Activated CD4-positive, alpha-beta T cell treated with anti-CD3 and anti-CD28 coated beads for 4 hours (primary cell): ENCODE results near the gene ABCA1.
"Not testable (repeated sequence)": the region's sequence is repeated elsewhere in the genome, so short reads cannot be mapped to it uniquely, and the experiment has no call there.

ENCODE experiments used
- DNase-seq, 2 donors: peaks; one replicate each; pipeline ENCODE4 v3.0.0-alpha.2; 2020

Gene ABCA1, protein sequence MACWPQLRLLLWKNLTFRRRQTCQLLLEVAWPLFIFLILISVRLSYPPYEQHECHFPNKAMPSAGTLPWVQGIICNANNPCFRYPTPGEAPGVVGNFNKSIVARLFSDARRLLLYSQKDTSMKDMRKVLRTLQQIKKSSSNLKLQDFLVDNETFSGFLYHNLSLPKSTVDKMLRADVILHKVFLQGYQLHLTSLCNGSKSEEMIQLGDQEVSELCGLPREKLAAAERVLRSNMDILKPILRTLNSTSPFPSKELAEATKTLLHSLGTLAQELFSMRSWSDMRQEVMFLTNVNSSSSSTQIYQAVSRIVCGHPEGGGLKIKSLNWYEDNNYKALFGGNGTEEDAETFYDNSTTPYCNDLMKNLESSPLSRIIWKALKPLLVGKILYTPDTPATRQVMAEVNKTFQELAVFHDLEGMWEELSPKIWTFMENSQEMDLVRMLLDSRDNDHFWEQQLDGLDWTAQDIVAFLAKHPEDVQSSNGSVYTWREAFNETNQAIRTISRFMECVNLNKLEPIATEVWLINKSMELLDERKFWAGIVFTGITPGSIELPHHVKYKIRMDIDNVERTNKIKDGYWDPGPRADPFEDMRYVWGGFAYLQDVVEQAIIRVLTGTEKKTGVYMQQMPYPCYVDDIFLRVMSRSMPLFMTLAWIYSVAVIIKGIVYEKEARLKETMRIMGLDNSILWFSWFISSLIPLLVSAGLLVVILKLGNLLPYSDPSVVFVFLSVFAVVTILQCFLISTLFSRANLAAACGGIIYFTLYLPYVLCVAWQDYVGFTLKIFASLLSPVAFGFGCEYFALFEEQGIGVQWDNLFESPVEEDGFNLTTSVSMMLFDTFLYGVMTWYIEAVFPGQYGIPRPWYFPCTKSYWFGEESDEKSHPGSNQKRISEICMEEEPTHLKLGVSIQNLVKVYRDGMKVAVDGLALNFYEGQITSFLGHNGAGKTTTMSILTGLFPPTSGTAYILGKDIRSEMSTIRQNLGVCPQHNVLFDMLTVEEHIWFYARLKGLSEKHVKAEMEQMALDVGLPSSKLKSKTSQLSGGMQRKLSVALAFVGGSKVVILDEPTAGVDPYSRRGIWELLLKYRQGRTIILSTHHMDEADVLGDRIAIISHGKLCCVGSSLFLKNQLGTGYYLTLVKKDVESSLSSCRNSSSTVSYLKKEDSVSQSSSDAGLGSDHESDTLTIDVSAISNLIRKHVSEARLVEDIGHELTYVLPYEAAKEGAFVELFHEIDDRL (N-terminal part only)

DNA sequence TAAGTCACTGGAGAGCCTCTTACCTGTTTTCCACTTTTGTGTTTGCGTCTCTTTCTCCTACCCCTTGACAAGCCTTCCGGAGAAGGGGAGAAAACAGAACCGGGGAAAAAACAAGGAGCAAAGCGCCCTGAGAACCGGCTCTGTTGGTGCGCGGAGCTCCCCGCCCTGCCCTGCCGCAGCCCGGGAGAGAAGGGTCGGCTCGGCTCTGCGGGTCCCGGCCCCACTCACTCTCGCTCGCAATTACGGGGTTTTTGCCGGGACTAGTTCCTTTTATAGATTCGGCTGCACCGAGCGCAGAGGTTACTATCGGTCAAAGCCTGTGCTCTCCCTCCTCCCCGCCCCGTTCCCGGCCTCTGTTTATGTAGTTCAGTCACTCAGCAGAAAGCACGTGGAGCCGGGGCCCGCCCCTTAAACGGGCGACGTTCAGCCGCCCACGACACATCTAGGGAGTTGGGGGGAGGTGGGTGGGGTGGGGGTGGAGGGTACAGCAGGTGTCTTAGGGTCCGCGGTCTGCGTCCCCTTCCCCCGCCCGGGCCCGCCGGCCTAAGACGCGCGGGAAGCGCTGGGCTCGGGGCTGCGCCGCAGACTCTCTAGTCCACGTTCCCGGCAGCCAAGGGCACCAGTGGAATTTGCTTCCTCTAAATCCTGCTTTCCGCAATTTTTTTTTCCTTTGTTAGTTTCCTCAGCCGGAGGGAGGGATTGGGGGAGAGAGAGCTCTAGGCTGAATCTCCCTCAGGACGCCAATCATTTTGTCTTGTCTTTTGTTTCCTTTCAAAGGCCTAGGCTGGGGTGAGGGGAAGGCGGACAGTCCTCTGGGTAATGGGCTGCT, at the start of gene ABCA1:
ABCA1 (minus strand) TSS at position 244 of the 829 bp plus-strand sequence. CDS start 24,476 bp downstream, outside the sequence.
- peak; percentile 72 for DNase-seq

DNA sequence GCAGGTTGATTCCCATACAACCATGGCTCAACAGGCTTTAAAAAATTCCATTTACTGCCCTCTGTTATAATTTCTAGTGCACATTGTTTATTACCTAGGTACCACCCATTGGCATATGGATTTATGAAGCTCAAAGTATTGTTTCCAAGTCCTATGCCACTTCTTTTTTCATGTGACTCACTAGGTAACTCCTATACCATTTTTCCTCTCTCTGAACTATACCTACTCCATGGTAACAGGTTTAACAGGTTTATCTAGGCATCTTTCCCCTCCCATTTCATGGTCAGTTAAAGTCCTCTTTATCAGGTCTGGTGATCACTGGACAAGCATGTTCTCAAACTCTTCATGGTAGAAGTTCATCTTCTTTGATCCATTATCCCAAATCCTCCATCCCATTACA, 49.6 kb upstream of the ABCA1 start:
- no peak for DNase-seq

DNA sequence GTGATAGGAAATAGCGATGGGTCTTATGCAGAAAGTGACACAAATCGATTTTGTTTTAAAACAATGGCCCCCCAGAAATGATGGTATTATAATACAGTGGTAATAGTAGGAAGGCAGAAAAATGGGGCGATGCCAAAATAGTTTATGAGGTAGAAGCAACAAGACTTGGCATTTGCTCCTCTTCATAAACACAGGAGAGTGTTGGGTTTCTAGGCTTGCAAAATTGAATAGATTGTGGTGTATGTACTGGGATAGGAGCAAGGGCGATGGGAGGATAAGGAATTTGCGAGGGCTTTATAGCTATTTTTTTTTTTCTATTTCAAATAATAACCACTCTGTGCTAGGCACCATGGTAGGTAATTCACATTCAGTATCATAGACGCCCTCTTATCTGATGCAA, 49.2 kb upstream of the ABCA1 start:
- no peak for DNase-seq

DNA sequence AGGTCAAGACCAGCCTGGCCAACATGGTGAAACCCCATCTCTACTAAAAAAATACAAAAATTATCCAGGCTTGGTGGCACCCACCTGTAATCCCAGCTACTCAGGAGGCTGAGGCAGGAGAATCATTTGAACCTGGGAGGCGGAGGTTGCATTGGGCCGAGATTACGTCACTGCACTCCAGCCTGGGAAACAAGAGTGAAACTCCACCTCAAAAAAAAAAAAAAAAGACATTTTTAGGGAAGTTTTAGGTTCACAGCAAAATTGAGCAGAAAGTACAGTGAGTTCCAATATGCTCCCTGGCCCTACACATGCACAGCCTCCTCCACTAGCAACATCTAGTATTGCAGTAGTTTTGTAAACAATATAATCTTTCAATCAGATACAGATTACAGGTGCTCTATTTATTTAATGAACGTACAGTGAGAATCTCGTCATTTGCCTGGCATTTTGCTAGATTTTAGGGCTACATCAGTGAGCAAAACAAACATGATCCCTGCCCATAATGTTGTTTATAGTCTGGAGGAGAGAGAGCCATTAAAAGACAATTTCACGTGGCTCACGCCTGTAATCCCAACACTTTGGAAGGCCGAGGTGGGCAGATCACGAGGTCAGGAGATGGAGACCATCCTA, 48.1 kb upstream of the ABCA1 start:
- DNase-seq, result not testable (repeated sequence)

DNA sequence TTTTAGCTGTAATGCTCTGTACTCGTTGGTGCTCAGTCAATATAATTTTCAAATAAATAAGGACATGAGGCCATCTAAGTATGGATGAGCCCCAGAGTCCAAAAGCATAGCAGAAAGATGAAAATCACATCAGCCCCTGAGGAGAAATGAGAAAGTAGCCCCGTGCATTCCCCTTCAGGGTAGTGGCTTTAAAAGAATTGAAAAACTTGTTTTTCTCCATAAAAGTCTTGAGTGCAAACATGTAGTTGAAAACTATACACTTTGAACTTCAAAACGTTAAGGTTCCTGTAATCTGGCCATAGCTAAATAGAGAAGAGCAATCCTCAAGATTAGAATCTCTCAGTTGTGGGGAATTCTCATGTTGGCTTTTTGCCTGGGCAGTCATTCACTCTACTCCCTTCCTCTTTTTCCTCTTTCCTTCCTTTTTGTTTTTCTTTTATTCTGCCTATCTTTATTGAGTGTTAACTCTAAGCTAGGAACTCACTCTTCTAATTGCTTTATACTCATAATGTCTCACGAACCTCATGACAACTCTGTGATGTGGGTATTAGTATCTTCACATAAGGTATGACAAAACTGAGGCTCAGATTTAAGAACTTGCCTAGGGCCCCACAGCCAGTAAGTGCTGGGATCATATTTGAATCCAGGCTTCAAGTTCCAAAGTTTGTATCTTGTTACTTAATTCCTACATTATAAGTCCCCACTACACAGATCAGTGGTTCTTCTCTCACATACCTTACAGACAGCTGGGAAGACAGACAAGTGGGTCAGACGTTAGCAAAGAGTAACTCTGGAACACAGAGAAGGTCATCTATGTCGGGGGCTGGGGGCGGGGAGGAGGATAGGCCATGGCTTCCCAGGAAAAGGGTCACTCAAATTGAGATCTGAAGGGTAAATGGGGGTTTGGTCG, 46.4 kb upstream of the ABCA1 start:
- DNase-seq, result no peak

DNA sequence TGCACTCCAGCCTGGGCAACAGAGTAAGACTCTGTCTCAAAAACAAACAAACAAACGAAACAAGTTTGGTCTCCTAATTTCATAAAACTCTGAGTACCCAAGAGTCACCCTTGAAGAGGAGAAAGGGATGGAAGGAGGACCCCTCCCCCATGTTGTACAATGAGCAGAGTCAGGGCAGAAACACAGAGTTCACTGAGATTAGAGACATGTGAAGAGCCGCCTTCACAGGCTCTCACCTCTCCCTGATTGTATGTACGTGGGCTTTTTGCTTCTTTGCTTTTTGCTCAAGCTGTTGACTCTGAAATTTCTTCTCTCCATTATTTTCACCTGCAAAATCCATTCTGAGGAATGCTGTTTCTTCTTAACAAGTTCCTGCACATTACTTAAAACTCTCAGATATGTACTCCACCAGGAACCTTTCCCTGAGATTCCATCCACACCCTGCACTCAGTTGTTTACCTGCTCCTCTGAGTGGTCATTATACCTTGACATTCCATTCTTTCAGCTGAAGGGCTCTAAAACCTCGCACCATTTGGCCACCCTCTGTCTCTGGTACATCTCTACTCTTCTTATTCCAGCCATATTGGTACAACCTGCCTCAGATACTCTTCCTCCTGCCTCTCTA, 44.4 kb upstream of the ABCA1 start:
- DNase-seq, result no peak

DNA sequence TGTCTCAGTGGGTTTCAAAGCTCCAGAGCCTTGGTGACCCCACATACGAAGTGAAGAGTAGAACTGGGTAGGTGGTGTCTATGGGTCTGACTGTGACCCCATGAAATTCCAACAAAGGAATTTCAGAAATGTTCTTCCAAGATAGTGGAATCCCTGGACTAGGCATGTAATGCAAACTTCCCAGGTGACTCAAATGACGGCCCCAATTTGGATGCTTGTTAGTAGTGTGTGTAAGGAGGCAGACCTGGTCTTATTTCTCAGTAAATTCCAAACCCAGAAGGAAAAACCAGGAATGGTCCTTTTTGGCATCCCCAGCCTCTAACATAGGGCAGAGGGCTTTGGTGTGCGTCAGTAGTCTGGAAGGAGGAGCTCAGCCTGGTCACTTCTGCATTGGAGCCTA, 43.6 kb upstream of the ABCA1 start:
- no peak for DNase-seq

DNA sequence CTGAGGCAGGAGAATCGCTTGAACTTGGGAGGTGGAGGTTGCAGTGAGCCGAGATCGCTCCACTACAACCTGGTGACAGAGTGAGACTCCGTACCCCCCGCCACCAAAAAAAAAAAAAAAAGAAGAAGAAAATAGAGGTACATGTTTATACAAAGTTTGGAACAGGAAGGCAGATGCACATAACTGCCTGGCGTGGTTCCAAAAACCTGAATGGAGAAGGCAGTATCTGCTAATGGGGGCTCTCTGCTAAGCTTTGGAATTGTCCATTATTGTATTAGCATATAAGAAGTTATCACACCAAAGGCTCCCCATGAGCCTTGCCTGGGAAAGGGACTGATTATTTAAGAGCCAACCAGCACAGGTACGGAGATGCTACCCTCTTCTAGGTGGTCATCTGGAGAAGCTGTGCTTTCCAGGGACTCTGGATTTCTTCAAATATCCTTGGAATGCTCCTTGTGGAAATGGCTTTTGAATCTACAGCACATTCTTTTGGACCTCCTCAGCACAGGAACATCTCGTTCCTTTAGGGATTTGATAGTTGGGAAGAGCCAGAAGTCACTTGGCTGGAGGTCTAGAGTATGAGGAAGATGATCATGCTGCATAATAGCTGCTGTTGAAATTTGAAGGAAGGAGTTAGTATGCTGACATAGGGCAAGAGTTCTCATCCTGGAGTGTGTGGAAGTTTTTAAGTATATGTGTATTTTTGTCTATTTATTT, 42.5 kb upstream of the ABCA1 start:
- DNase-seq, result no peak

DNA sequence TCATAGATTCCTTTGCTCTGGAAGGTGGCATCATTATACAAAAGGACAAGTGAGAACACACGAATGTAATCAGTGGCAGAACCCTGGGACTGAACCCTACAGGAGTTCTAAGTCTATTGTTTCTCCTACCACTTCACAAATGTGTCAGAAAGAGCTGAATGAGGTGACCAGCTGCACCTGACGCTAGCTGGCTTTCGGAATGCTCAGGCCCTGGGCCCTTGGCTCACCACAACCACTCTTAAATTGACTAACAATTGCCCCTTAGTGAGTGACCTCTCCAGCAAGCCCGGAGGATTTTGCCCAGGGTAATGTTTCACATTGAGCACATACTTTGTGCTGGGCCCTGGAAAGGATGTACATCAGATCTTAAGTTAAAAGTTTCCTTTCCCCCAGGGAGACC, 41.2 kb upstream of the ABCA1 start:
- DNase-seq, result no peak

DNA sequence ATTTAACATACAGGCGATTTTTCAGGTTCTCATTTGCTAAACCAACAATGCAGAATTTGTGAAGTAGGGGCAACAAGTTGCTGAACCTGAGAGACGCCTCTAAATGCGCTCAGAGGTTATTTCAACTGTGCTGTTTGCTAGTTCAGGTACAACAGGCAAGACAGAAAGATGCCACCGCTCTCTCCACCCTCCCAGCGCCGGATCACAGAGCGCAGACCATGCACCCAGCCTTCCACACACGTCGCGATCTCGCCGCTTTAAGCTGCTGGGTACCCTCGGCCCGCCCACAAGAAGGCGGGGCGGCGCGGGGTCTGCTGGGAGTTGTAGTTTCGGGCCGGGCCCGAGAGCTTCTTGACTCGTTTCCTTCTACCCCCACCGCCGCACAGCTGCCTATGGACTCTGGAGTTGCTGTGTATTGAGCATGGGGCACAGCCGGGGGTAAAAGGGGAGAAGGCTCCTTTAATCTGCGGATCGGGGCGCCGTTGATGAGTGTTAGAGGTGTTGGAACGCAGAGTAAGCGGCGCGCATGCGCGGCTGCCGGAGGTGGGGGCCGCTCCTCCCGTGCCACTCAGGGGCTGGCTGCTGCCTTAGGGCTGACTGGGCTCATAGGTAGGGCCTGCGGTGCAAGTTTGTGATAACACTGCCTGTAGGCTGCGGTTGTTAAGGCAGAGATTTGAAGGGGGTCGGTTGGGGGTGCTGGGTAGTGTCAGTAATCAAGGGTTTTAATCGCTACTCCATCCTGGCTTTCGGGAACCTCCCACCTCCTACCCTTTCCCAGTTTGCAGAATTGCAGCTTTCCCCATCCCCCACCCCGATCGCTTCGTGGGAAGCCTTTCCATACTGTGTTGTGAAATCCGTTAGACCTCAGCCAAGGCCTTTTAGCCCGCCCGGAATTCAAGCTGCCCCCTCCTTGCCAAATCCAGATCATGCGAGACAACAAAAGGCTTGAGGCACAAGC, 40.3 kb upstream of the ABCA1 start:
- DNase-seq, result peak; percentile 86

DNA sequence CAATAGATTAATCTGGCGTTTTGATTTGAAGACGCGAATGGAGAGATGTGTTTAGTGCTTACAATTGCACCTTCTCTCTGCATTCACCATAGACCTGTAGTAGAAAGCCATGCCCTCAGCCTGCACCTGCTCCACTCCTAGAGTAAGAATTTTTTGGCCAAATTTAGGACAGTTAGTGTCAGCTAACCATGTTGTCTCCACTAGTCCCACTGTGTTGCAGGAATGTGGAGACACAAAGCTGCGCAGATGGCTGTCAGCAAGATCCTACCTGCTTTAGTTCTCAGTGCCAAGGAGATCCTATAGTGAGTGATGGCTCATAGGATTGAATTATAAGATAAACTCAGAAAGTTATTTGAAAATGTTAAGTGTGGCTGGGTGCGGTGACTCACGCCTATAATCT, 35.1 kb upstream of the ABCA1 start:
- no peak for DNase-seq

DNA sequence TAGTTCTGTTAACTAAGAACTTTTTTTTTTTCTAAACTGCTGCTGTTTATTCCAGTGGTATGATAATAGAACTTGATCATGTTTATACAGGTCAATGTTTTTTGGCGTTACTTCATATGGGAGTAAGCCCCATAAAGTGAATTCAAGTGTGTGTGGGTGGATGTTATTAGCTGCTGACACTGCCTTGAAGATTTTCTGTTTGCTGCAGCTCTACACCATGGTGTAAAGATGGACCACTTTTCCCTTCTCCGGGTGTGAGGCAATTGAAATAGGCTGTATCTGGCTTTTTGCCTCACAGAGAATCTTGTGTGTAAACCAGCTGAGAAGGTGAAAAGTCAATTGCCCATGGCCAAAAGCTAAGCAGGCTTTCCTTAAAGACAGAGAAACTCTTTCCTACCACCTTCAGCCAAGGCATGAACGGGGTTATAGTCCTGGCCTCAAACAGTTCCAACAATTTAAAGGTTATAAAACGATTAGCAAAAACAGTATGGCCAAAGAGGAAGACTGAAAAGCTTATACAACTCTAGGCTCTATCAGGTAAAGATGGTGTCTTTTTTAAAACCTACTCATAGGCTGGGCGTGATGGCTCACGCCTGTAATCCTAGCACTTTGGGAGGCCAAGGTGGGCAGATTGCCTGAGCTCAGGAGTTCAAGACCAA, 33.9 kb upstream of the ABCA1 start:
- DNase-seq, result no peak

DNA sequence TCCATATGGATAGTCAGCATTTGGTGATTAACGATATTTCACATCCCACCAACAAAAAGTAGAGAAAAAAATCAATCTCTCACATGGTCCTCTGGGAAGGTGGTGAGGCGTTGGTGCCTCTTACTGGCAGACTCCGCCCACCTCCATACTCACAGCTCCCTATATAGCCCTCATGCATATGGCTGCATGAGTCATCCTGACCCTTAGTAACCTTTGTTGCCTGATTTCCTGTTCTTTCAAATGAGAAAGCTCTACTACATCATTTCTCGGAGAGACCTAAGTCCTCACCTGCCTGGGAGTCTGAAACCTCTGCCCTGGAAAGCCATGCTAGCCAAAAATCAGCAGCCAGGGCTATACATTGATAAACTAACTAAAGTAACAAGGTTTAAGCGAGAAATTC, 33.3 kb upstream of the ABCA1 start:
- DNase-seq, result peak; percentile 58 to 62

DNA sequence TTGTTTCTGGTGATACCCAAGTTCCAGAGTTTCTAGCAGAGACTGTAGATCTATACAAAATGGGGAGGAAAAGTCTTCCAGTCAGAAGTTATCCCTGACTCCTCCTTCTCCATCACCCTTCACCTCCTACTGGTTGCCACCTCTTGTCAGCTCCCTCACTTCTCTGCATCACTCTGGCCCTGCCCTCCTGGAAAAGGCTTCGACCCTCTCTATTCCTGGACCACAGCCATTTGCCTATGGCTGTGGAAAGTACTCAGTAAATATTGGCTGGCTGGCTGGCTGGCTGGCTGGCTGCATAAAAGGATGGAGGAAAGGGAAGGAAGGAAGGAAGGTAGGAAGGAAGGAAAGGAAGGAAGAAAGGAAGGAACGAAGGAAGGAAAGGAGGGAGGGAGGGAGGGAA, 32.7 kb upstream of the ABCA1 start:
- DNase-seq, result no peak

DNA sequence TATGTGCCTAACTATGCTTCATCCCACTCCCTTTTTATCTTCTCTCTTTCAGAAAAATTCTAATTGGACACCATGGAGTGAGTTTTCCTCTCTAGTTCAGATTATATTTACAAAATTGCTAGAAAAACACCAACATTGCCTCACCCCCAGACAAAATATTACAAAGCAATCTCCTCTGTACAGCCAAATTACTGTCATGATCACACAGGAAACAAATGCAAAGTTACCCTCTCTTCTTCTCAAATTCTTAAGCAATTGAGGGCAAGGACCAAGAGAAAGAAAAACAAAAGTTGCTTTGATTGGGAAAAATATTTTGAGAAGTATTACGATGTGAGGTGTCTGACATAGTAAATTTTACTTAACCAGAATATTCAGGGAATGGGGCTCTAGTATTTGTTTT, 30.8 kb upstream of the ABCA1 start:
- no peak for DNase-seq

DNA sequence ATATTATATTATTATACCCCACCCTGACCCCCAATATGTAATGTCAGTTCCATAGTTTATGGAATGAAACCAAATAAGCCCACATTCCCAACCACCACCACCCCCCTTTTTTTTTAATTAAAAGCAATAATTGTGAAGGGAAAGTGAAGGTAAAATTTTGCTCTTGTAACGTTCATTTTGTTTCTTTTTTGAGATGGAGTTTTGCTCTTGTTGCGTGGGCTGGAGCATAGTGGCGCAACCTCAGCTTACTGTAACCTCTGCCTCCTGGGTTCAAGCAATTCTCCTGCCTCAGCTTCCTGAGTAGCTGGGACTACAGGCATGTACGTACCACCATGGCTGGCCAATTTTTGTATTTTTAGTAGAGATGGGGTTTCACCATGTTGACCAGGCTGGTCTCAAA, 30.1 kb upstream of the ABCA1 start:
- DNase-seq, result not testable (repeated sequence)

DNA sequence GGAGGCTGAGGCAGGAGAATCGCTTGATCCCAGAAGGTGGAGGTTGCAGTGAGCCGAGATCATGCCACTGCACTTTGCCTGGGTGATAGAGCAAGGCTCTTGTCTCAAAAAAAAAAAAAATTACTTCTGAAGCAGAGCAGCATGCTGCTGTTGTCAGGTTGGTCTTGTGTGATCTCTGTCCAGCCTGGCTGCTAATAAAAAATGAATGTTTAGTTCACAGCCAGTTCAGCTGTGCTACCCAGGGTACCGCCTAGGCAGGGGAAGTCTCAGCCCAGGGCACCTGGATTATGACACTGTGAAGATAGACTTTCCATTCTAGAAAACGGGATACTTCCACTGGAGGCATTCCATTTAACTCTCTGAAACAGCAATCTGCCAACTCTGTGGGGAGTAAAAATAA, 23.5 kb upstream of the ABCA1 start:
- DNase-seq, result no peak

DNA sequence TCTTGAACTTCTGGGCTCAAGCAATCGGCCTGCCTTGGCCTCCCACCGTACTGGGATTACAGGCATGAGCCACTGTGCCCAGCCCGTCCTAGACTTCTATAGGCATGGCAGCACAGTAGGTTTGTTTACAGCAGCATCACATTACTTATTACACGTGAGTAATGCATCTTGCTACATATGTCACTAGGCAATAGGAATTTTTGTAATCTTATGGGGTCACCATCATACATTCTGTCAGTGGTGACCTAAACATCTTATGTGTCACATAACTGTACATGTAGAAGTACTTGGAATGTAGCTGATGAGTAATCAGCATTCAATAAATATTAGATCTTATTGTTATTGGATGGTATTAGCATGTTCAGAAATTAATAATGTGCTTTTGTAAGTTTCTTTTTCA, 22.9 kb upstream of the ABCA1 start:
- no peak for DNase-seq
